OCI-M1 (cell line): ENCODE results near the gene HOXC11.

Source experiments
- DNase-seq: peaks from one replicate; lab custom pipeline; 2025; lab: John Stamatoyannopoulos, UW

Gene HOXC11

GRCh38 chr12:53972722-53973235, at the start of gene HOXC11:
Gene HOXC11 (plus strand): TSS chr12:53973126. CDS start chr12:53973242, 116 bp downstream.
- DNase-seq: no peak

GRCh38 chr12:53924521-53925405, 48.2 kb upstream of the HOXC11 start:
- DNase-seq: no peak

DNA sequence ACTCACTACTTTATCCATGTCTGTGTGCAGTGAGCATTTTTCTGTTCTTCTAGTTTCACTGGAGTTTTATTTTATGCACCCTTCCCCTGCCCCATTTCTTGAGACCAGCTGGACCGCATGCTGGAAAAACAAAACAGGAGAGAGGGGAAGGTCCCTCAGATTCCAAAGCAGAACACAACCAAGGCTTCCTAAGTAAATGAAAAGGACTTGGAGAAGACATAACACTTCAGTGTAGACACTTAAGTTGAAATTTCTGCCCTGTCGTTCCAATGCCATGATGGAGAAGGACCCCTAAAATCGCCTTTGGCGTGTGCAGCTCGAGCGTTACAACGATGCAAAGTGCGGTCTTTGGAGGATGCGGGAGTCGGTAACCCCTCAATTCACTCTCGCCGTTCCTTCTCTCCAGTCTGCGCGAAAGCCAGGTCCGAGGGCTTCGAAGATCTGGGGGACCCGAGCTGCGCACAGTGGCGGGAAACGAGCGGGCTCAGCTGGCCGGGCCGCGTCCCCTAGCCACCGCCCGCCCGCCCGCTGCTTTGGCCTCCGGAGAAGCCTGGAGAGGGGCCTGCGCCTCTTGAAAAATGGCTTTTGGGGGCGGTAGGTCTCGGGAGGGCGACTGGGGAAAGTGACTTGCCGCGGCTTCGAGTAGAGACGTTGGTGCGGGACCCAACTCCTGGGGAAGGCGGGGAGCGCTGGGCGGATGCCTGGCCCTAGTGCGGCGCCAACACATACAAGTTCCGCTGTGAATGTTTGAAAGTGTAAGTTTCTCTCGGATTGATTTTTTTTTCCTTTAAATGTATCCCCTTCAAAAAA, 45.5 kb upstream of the HOXC11 start:
- no peak for DNase-seq

GRCh38 chr12:53928054-53928835, 44.7 kb upstream of the HOXC11 start:
- no peak for DNase-seq

DNA sequence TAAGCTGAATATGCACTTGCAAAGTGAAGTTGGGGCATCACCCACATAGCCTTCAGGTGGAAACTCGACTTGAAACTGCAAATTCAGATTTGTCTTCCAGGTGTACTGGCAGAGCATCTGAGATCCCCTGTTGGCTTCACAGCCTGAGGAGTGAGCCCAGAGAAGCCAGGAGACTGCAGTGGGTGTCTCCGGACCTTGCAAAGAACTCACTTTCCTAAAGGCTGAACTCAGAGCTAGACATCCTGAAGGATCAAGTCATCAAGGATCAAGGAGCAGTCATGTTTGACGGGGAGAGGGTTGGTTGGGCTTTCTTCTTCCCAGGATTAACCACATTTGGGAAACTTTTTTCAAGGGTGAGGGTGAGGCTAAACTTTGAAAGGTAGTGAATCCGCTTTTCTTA, 43.4 kb upstream of the HOXC11 start:
- no peak for DNase-seq

DNA sequence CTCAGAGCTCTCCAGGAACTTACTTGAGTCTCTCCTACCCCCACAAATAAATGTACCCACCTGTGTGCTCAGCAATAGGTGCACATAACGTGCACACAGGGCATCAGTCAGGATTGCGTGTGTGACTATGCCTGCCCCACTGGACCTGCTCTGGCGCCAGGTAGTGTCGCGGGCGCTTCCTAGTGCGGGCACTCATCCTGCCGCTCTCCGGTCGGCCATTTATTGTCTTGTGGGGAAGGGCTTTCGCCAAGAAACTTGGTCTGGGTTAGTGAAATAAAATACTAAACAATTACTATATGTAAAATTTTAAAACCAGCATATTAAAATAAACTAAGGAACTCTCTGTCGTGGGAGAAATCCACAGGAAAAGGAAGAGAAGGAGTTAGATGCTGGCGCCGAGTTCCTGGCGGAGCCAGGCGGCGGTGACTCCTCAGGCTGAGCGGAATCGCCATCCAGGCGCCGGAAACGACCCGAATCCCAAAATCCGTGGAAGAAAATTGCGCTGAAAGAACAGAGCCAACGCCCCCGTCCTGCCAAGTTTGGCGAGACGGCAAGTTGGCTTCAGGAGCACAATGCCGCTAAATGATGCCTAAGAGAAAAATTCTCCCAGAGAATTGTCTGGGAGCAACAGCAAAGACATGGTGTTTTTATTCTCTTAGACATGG, 42.2 kb upstream of the HOXC11 start:
- DNase-seq: no peak

DNA sequence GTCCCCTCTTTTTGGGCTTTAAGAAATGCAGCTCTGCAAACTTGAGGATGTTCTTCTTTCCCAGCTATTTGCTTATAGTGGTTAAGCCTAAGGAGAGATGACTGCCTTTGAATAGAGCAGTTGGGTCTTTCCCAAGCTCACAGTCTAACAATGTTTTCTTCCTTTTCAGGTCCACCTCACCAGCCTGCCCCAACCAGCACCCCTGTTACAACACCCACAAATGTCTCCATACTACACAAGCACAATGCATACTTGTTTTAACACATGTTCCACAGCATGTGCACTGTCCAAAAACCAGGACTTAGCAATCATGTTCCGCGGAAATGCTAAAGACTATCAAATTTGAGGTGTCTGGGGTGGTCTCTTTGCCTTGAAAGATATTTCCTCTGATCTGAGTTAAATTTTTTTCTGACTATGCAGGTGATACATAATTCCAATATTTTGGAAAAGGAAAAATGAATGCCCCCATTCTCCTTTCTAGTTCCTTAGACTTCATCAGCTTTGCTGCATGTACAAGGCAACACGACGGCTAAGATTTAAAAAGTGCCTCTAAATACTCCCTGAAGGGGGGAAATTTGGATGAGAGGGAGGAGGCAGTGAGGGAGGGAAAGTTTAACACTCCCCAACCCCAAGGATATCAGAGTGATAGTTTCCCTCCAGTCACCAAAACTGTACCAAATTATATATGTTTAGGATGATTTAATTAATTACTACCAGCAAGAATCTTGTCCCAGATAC, 40.9 kb upstream of the HOXC11 start:
- no peak for DNase-seq

- no peak for DNase-seq
Observed at GRCh38 chr12:53932915-53933314, 40.0 kb upstream of the HOXC11 start.

GRCh38 chr12:53935383-53936341, 37.3 kb upstream of the HOXC11 start:
- DNase-seq: no peak

- no peak for DNase-seq
Observed at GRCh38 chr12:53937099-53937498, 35.8 kb upstream of the HOXC11 start.

DNA sequence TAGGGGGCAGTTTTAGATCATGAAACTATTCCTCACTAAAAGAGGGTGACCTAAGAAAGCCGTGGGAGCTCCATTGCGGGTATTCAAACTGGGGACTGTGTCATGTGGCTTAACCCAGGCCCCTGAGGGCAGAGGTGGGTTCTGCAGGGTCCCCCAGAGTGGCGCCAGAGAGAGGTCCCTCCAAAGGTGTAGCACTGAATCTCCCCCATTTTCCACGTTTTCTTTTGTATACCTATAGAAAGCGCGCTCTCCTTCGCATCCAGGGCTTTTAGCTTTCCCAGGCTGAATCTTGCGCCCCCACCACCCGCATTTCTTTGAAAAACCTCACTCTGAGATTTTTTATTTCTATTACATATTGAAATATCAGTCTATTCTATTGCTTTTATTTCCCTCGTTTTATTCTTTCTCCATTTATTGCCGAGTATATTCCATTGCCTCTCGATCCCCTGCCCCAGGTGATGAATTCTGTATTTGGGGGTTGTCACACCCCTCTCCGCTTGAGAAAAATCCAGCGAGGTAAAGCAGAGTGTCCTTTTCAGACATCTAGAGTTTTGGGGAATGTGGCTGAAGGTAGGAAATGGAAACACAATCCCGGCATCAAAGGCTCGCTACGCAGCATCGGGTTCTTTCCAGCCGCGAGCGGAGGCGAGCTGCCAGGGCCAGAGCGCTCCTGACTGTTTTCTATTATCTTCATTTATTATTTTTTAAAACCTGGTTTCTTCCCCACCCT, 35.2 kb upstream of the HOXC11 start:
- DNase-seq: no peak

DNA sequence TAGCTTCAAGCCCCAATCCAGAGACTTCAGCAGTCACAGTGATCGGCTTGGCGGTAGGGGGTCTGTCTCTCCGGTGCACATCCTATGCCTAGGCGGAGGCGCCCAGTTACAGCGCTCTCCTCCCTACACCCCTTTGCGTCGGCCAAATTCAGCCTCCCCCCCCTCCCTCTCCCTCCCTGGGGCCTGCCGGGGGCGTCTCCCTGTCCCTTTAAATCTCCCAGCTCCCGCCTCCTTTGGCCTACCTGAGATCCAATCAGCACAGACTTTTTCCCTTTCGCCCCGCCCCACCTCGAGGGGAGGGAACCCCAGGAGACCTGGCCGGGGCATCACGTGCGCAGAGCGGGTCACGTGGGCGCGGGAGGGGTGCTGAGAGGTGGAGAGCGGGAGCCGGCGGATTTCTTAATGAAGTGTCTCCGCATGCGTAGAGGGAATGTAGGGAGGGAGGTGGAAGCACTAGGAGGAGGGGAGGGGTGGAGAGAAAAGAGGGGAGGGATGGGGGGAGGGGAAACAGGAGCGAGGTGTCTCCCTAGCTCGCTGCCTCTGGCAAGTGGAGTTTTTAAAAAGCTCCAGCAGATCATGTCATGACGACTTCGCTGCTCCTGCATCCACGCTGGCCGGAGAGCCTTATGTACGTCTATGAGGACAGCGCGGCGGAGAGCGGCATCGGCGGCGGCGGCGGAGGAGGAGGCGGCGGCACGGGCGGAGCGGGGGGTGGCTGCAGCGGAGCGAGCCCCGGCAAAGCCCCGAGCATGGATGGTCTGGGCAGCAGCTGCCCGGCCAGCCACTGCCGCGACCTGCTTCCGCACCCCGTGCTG, 34.4 kb upstream of the HOXC11 start, which contains the start of gene HOXC13:
Gene HOXC13 (plus strand): TSS at position 506 of the 815 bp plus-strand sequence. CDS start 76 bp downstream, at position 582.
- no peak for DNase-seq

- no peak for DNase-seq
Observed at GRCh38 chr12:53939141-53940108, 33.5 kb upstream of the HOXC11 start.

DNA sequence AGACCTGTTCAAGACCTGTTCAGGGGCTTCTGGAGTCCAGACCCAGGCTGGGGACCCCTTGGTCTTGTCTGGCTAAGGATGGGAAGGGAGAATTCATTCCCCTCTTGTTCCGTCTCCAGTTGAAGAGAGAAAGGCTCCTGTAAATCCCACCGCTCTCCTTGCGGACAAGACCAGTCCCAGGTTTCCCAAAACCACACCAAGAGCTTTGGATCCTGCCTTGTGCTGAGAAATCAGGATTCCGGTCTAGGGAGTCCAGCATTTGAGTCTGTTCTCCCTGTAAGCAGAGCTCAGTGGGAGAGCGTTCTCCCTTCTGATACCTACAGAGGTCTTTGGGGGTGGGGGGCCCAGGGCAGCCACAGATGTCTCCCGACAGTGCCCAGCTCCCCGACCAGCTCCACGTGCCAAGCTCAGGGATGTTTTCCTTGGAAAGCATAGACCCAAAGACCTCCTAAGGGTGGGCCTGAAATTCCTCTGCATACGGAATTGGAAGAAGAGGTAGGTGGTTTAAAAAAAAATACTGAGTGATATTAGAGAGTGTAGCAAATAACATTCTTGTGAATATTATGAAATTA, 32.4 kb upstream of the HOXC11 start:
- DNase-seq: no peak

DNA sequence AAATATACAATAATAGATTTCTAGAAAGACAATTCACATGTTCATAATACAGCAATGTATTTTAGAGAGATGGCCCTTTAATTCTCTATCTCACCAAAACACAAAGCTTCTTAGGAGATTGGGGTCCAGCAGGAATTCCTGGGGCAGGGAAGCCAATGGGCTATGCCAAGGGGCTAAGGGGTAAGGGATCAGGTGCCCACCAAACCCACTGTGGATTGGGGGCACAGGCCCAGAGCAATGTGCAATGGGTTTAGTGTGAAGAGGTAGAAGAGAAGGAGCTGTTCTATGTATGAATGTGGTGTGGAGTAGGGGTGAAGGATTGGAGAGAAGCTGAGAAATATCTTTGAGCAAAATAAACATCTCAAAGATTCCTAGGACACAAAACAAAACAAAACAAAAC, 31.7 kb upstream of the HOXC11 start:
- DNase-seq: no peak

DNA sequence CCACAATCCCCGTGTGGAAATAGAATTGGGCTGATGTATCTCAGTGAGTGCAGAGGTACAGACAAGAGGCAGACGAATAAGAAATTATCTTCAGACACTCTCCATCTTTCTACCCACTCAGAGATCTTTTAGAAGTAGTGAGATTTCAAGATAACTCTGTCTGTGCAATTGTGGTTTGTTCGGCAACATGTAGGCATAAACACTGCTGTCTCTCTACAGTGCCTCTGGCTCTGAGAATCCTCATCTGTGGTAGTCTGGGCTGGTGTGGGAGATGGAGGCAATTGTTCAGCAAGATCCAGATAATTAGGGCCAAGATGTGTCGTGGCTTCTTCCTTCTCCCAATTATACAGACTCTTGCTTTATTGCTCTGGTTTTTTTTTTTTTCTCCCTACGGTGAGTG, 31.2 kb upstream of the HOXC11 start:
- DNase-seq: no peak
